ENCODE results near the gene SMIM10L1. TPM values are rescaled to one million over a fixed set of nuclear protein-coding genes. Genes with fewer than 3 reads are reported as not detected.

SMIM10L1 gene
- total and polyA plus RNA-seq, 4 experiments from 2014 or later: 8.0 to 15.2 (median 11.7) TPM

Other genes with a start within 250 kb of the SMIM10L1 start
- gene PRH2, start 242.0 kb upstream of the SMIM10L1 start, total RNA-seq: not detected
- gene PRH2, start 242.0 kb upstream of the SMIM10L1 start, polyA plus RNA-seq: not detected
- gene TAS2R14, start 231.9 kb upstream of the SMIM10L1 start, total RNA-seq: 1 to 10 TPM; 1.9 to 2.2 TPM
- gene TAS2R14, start 231.9 kb upstream of the SMIM10L1 start, polyA plus RNA-seq: under 1 TPM; 0.36 to 0.99 TPM
- gene TAS2R50, start 184.3 kb upstream of the SMIM10L1 start, total RNA-seq: 1 to 10 TPM in 1 of 2 experiments, under 1 TPM in 1; 0.80 to 1.0 TPM
- not detected for gene TAS2R50, start 184.3 kb upstream of the SMIM10L1 start, polyA plus RNA-seq
- 1 to 10 TPM; 1.3 to 2.5 TPM for gene TAS2R20, start 172.9 kb upstream of the SMIM10L1 start, total RNA-seq
- under 1 TPM in 1 of 2 donors, not detected in 1; 0.14 TPM for gene TAS2R20, start 172.9 kb upstream of the SMIM10L1 start, polyA plus RNA-seq
- 1 to 10 TPM; 2.1 to 3.1 TPM for gene TAS2R19, start 148.6 kb upstream of the SMIM10L1 start, total RNA-seq
- not detected for gene TAS2R19, start 148.6 kb upstream of the SMIM10L1 start, polyA plus RNA-seq
- 1 to 10 TPM; 3.1 to 3.2 TPM for gene TAS2R31, start 139.8 kb upstream of the SMIM10L1 start, total RNA-seq
- gene TAS2R31, start 139.8 kb upstream of the SMIM10L1 start, polyA plus RNA-seq: not detected
- gene TAS2R46, start 108.9 kb upstream of the SMIM10L1 start, total RNA-seq: 1 to 10 TPM; 1.1 to 1.3 TPM
- under 1 TPM in 1 of 2 donors, not detected in 1; 0.22 TPM for gene TAS2R46, start 108.9 kb upstream of the SMIM10L1 start, polyA plus RNA-seq
- gene TAS2R43, start 78.9 kb upstream of the SMIM10L1 start, total RNA-seq: under 1 TPM; 0.35 to 0.67 TPM
- gene TAS2R43, start 78.9 kb upstream of the SMIM10L1 start, polyA plus RNA-seq: under 1 TPM in 1 of 2 donors, not detected in 1; 0.20 TPM
- 1 to 10 TPM; 2.9 to 3.8 TPM for gene TAS2R30, start 36.5 kb upstream of the SMIM10L1 start, total RNA-seq
- not detected for gene TAS2R30, start 36.5 kb upstream of the SMIM10L1 start, polyA plus RNA-seq
- not detected for gene TAS2R42, start 15.7 kb downstream of the SMIM10L1 start, total RNA-seq
- not detected for gene TAS2R42, start 15.7 kb downstream of the SMIM10L1 start, polyA plus RNA-seq
- gene PRB3, start 98.5 kb downstream of the SMIM10L1 start, total RNA-seq: not detected
- gene PRB3, start 98.5 kb downstream of the SMIM10L1 start, polyA plus RNA-seq: under 1 TPM; 0.17 to 0.66 TPM
- not detected for gene PRB4, start 139.2 kb downstream of the SMIM10L1 start, total RNA-seq
- not detected for gene PRB4, start 139.2 kb downstream of the SMIM10L1 start, polyA plus RNA-seq
- gene PRB2, start 224.4 kb downstream of the SMIM10L1 start, total RNA-seq: not detected
- under 1 TPM in 1 of 2 donors, not detected in 1; 0.17 TPM for gene PRB2, start 224.4 kb downstream of the SMIM10L1 start, polyA plus RNA-seq

Data from CD4-positive, alpha-beta memory T cell (primary cell).